ENCODE results near the gene OLAH. TPM values are rescaled to one million over a fixed set of nuclear protein-coding genes. Genes with fewer than 3 reads are reported as not detected.

Gene OLAH
- total RNA-seq, 6 experiments from 2014 or later, result 1.2 TPM; not detected in 5

DNA sequence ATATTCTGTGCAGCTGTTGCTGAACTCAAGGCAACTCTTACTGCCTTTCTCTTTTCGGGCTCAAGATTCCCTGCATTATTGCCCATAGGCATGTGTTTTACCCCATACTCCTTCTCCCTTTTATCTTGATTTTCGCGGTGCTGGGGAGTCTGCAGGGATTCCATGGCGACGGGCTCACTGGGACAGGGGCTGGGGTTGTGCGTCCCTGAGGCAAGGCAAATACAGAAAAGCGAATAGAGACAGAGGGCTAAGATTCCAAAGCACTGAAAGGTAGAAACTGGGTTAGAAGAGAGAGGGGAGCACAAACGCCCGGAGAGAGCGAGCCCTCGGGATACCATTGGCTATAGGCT, 52.9 kb downstream of the OLAH start:
- H3K4me1 ChIP-seq, result peaks cover 0 to 14% (median 6%) of the 10 kb centered on the region in 4 donors
- no peak for TF ChIP-seq POLR2A (IDR thresholded peaks at IDR 0.05)
- TF ChIP-seq, protein P1, sequence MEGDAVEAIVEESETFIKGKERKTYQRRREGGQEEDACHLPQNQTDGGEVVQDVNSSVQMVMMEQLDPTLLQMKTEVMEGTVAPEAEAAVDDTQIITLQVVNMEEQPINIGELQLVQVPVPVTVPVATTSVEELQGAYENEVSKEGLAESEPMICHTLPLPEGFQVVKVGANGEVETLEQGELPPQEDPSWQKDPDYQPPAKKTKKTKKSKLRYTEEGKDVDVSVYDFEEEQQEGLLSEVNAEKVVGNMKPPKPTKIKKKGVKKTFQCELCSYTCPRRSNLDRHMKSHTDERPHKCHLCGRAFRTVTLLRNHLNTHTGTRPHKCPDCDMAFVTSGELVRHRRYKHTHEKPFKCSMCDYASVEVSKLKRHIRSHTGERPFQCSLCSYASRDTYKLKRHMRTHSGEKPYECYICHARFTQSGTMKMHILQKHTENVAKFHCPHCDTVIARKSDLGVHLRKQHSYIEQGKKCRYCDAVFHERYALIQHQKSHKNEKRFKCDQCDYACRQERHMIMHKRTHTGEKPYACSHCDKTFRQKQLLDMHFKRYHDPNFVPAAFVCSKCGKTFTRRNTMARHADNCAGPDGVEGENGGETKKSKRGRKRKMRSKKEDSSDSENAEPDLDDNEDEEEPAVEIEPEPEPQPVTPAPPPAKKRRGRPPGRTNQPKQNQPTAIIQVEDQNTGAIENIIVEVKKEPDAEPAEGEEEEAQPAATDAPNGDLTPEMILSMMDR (IDR thresholded peaks at IDR 0.05), result no peak
- intact Hi-C loops (cut with DNase I), result no loop called here
- peak overlapping the region; percentile 84 to 99 (median 91) for H3K4me3 ChIP-seq
- H3K27ac ChIP-seq, result peak overlapping the region; percentile 88 to 92 (median 89)
- H3K27me3 ChIP-seq, result no peaks in the 10 kb centered on the region
- 1% methylated on average over 10 of the region's 11 CpGs for WGBS (ENCODE audit: insufficient coverage, low coverage, low lambda C conversion rate, missing lambda C conversion rate)
- no peaks in the 10 kb centered on the region for H3K36me3 ChIP-seq
- ATAC-seq, result peak in 1 of 4 donors; percentile 29
- H3K9me3 ChIP-seq, result no peaks in the 10 kb centered on the region
- DNase-seq, result no peak

DNA sequence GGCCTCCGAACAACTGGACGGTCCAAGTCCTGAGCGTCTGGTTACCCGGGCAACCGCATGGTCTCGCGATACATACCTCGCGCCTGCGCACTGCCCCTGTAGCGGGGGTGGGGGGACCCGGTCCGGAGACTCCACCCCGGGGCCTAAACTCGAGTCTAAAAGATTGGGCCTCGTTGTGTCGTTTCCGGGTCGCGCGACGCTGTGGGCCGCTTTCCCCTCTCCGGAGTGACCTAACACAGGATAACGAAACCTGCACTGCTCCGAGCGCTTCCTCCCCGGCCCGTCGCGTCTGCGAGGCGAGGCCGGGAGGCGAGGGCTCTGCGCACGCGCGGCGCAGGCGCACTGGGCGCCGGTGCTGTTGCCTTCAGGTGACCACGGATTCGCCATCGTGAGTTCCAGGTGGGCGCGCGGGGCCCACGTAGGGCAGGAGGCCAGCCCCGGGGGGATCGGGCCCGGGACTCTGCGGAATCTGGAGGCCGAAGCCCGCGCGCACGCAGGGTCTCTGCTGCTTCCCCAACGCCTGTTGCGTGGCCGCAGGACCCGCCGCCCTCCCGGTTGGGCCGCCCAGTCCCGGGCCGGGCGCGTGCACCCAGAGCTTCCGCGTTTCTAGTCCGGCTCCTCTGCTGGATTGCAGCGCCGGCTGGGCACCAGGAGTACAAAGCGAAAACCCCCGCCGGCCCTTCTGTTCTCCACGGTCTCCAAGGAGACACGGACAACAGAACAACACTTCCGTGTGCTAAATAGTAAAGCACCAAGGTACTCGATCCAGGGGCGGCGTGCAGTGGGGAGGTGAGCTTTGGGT, 53.5 kb downstream of the OLAH start, which contains the start of gene RPP38:
Gene RPP38 (plus strand): TSS at position 345 of the 802 bp plus-strand sequence. CDS start 5,960 bp downstream, outside the sequence.
- peaks cover 0 to 2% (median under 1%) of the 10 kb centered on the region in 4 donors for H3K36me3 ChIP-seq
- peaks cover 0 to 14% (median 6%) of the 10 kb centered on the region in 4 donors for H3K4me1 ChIP-seq
- H3K4me3 ChIP-seq, result peak within 1 kb of the TSS; percentile 84 to 99 (median 91)
- ATAC-seq, result peak; percentile 93 to 95 (median 94)
- 0% methylated on average over 9 of the region's 84 CpGs for WGBS (ENCODE audit: insufficient coverage, low coverage, low lambda C conversion rate, missing lambda C conversion rate)
- DNase-seq, result peak; percentile 97 to 98 (median 97)
- peak within 1 kb of the TSS; percentile 88 to 92 (median 89) for H3K27ac ChIP-seq
- no peaks in the 10 kb centered on the region for H3K9me3 ChIP-seq
- peak; percentile 83 for TF ChIP-seq POLR2A (IDR thresholded peaks at IDR 0.05)
- TF ChIP-seq, protein P1 (IDR thresholded peaks at IDR 0.05), result no peak
- H3K27me3 ChIP-seq, result no peaks in the 10 kb centered on the region
- intact Hi-C loops (cut with DNase I), result no loop called here

DNA sequence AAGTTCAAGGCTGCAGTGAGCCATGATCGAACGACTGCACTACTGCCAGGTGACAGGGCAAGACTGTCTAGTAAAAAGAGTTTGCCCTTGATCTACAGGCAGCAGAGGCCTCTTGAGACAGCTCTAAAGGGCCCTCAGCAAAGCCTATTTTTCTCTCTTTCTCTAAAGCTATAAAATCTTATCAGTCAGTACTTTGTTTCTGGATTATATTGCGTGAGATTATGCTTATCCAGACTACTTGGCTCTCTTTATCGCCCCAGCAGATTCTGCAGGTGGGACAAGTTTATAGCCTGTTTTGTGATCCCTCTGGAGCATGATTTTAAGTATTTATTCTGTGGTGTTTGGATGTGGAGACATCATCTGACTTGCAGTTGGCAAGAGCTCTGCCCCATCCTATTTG, 56.1 kb downstream of the OLAH start:
- ATAC-seq (no peak), DNase-seq (no peak)
- 82% methylated on average over 4 of the region's 4 CpGs for WGBS (ENCODE audit: insufficient coverage, low coverage, low lambda C conversion rate, missing lambda C conversion rate)
- Histone ChIP-seq H3K27me3 (no peaks in the 10 kb centered on the region), H3K9me3 (no peaks in the 10 kb centered on the region), H3K4me3 (no peak overlapping the region), H3K4me1 (peaks cover 0 to 14% (median 6%) of the 10 kb centered on the region in 4 donors), H3K36me3 (peaks cover 0 to 27% (median 13%) of the 10 kb centered on the region in 4 donors), H3K27ac (no peak overlapping the region)
- intact Hi-C loops (cut with DNase I), result no loop called here
- TF ChIP-seq, protein P1 (IDR thresholded peaks at IDR 0.05), result no peak
- TF ChIP-seq POLR2A (IDR thresholded peaks at IDR 0.05), result no peak

DNA sequence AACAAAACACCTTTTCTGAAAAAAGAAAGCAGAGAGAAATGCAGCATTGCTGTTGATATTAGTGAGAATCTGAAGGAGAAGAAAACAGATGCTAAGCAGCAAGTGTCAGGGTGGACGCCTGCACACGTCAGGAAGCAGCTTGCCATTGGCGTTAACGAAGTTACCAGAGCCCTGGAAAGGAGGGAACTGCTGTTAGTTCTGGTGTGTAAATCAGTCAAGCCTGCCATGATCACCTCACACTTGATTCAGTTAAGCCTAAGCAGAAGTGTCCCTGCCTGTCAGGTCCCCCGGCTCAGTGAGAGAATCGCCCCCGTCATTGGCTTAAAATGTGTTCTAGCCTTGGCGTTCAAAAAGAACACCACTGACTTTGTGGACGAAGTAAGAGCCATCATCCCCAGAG, 59.8 kb downstream of the OLAH start:
- Histone ChIP-seq H3K9me3 (no peaks in the 10 kb centered on the region), H3K4me1 (peaks cover 0 to 14% (median 4%) of the 10 kb centered on the region in 4 donors), H3K36me3 (peaks cover 0 to 40% (median 16%) of the 10 kb centered on the region in 4 donors), H3K27me3 (no peaks in the 10 kb centered on the region), H3K27ac (no peak overlapping the region), H3K4me3 (no peak overlapping the region)
- DNase-seq (no peak), ATAC-seq (no peak)
- TF ChIP-seq, protein P1 (IDR thresholded peaks at IDR 0.05), result no peak
- TF ChIP-seq POLR2A (IDR thresholded peaks at IDR 0.05), result no peak
- WGBS (ENCODE audit: insufficient coverage, low coverage, low lambda C conversion rate, missing lambda C conversion rate), result 90% methylated on average over 9 of the region's 9 CpGs
- intact Hi-C loops (cut with DNase I), result no loop called here
